ENCODE data around the gene DIP2C. TPM values are rescaled to one million over a fixed set of nuclear protein-coding genes. Genes with fewer than 3 reads are reported as not detected.

The DIP2C gene, protein sequence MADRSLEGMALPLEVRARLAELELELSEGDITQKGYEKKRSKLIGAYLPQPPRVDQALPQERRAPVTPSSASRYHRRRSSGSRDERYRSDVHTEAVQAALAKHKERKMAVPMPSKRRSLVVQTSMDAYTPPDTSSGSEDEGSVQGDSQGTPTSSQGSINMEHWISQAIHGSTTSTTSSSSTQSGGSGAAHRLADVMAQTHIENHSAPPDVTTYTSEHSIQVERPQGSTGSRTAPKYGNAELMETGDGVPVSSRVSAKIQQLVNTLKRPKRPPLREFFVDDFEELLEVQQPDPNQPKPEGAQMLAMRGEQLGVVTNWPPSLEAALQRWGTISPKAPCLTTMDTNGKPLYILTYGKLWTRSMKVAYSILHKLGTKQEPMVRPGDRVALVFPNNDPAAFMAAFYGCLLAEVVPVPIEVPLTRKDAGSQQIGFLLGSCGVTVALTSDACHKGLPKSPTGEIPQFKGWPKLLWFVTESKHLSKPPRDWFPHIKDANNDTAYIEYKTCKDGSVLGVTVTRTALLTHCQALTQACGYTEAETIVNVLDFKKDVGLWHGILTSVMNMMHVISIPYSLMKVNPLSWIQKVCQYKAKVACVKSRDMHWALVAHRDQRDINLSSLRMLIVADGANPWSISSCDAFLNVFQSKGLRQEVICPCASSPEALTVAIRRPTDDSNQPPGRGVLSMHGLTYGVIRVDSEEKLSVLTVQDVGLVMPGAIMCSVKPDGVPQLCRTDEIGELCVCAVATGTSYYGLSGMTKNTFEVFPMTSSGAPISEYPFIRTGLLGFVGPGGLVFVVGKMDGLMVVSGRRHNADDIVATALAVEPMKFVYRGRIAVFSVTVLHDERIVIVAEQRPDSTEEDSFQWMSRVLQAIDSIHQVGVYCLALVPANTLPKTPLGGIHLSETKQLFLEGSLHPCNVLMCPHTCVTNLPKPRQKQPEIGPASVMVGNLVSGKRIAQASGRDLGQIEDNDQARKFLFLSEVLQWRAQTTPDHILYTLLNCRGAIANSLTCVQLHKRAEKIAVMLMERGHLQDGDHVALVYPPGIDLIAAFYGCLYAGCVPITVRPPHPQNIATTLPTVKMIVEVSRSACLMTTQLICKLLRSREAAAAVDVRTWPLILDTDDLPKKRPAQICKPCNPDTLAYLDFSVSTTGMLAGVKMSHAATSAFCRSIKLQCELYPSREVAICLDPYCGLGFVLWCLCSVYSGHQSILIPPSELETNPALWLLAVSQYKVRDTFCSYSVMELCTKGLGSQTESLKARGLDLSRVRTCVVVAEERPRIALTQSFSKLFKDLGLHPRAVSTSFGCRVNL (N-terminal part only)
- total RNA-seq (10 to 100 TPM; 19.3 to 40.1 (median 29.5) TPM), polyA plus RNA-seq (1 to 10 TPM; 2.4 to 4.0 (median 2.9) TPM)
- long read RNA-seq, donor 1 = 0 reads
- long read RNA-seq, donor 2, full-length matches to known transcripts = 1 of 1 reads
- long read RNA-seq, donor 2, partial matches to known transcripts = 0 of 1 reads
- long read RNA-seq, donor 2, other reads (novel, unspliced or antisense) = 0 of 1 reads
- long read RNA-seq, donor 3 = 0 reads
- long read RNA-seq, donor 4 = 0 reads
- long read RNA-seq, donor 5 = 0 reads
- long read RNA-seq, donor 6, partial matches to known transcripts = 47 of 47 reads
- long read RNA-seq, donor 6, other reads (novel, unspliced or antisense) = 0 of 47 reads
- long read RNA-seq, donor 7 = 0 reads
- long read RNA-seq, donor 8, partial matches to known transcripts = 10 of 10 reads
- long read RNA-seq, donor 8, other reads (novel, unspliced or antisense) = 0 of 10 reads
- long read RNA-seq, donor 9 = 0 reads
- long read RNA-seq, donor 10 = 0 reads

- TF ChIP-seq EP300 (IDR thresholded peaks at IDR 0.05) = no peak
- TF ChIP-seq CTCF (IDR thresholded peaks at IDR 0.05) = no peak
- no peak for TF ChIP-seq POLR2A (IDR thresholded peaks at IDR 0.05)
- peak in 2 of 3 donors; percentile 14 to 47 for TF ChIP-seq POLR2AphosphoS5 (IDR thresholded peaks at IDR 0.05)
- 1 to 14% (median 2%) methylated on average over 12 to 120 of the region's 137 CpGs for WGBS, 5 donors
- peak within 1 kb of the TSS; percentile 74 to 84 (median 82) for H3K4me3 ChIP-seq
- peak; percentile 71 to 93 for DNase-seq
- intact Hi-C loops (cut with DNase I; ENCODE audit: low total_unique reads) = loop anchor here (10.0 kb wide), 1 partner anchor 175 kb away; no protein-coding TSS in a partner anchor
- H3K27ac ChIP-seq = peak within 1 kb of the TSS; percentile 83 to 96 (median 87)
- peaks cover 0 to 44% (median 32%) of the 10 kb centered on the region in 4 donors for H3K4me1 ChIP-seq
- peaks cover 0 to 15% (median 0%) of the 10 kb centered on the region in 3 donors for H3K27me3 ChIP-seq
- no peaks in the 10 kb centered on the region for H3K9me3 ChIP-seq
- no peaks in the 10 kb centered on the region for H3K36me3 ChIP-seq
Observed at GRCh38 chr10:689452-690371, at the start of gene DIP2C. Gene DIP2C (minus strand): TSS chr10:689668. CDS start chr10:689578, 90 bp downstream.

GRCh38 chr10:734481-734880 lies 45.0 kb upstream of the DIP2C start:
- DNase-seq = no peak
- H3K27ac ChIP-seq = no peak overlapping the region
- H3K4me1 ChIP-seq = no peaks in the 10 kb centered on the region
- TF ChIP-seq POLR2AphosphoS5 (IDR thresholded peaks at IDR 0.05) (no peak), EP300 (IDR thresholded peaks at IDR 0.05) (no peak), CTCF (IDR thresholded peaks at IDR 0.05) (no peak), POLR2A (IDR thresholded peaks at IDR 0.05) (no peak)
- H3K9me3 ChIP-seq = peaks cover 0 to 6% (median 0%) of the 10 kb centered on the region in 4 donors
- no peaks in the 10 kb centered on the region for H3K36me3 ChIP-seq
- 46 to 69% (median 59%) methylated on average over 3 of the region's 3 CpGs for WGBS, 5 donors
- peaks cover 0 to 13% (median 0%) of the 10 kb centered on the region in 3 donors for H3K27me3 ChIP-seq
- intact Hi-C loops (cut with DNase I; ENCODE audit: low total_unique reads) = no loop called here
- H3K4me3 ChIP-seq = no peak overlapping the region

DNA sequence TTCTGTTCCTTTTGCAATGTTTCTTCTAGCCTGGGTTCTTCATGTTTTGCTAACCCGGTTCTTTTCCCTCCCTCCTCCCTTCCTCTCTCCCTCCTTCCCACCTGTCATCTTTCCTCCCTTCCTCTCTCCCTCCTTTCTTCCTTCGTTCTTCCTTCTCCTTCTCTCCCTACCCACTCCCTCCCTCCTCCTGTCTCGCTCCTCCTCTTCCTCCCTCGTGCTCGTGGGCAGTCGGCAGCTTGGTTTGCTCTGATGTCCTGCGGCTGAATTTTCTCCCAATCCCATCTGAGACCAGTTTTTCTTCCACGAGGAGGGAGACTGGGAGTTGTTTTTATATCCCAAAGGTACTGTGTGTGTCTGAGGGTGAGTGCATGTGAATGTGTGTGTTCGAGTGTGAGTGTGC lies 43.6 kb upstream of the DIP2C start:
- H3K4me3 ChIP-seq = no peak overlapping the region
- DNase-seq = no peak
- TF ChIP-seq EP300 (IDR thresholded peaks at IDR 0.05) = no peak
- no peak for TF ChIP-seq POLR2AphosphoS5 (IDR thresholded peaks at IDR 0.05)
- TF ChIP-seq POLR2A (IDR thresholded peaks at IDR 0.05) = no peak
- no peak for TF ChIP-seq CTCF (IDR thresholded peaks at IDR 0.05)
- 76 to 86% (median 78%) methylated on average over 9 of the region's 9 CpGs for WGBS, 5 donors
- peaks cover 0 to 22% (median 0%) of the 10 kb centered on the region in 3 donors for H3K27me3 ChIP-seq
- H3K27ac ChIP-seq = no peak overlapping the region
- peaks cover 0 to 6% (median 0%) of the 10 kb centered on the region in 4 donors for H3K9me3 ChIP-seq
- intact Hi-C loops (cut with DNase I; ENCODE audit: low total_unique reads) = no loop called here
- no peaks in the 10 kb centered on the region for H3K36me3 ChIP-seq
- H3K4me1 ChIP-seq = no peaks in the 10 kb centered on the region

All from stomach (tissue), 19 donors.